ENCODE measurements around the gene BPIFB6.

- no peak for TF ChIP-seq EP300 (IDR thresholded peaks at IDR 0.05; ENCODE audit: borderline replicate concordance)
- no peak for TF ChIP-seq FOXM1 (IDR thresholded peaks at IDR 0.05; ENCODE audit: borderline replicate concordance, low read depth)
- TF ChIP-seq RAD21 (IDR thresholded peaks at IDR 0.05; ENCODE audit: low read depth): no peak
- no peak for TF ChIP-seq NFIC (IDR thresholded peaks at IDR 0.05)
- no peak for TF ChIP-seq CREB1 (IDR thresholded peaks at IDR 0.05; ENCODE audit: low read depth)
- TF ChIP-seq, protein P1, sequence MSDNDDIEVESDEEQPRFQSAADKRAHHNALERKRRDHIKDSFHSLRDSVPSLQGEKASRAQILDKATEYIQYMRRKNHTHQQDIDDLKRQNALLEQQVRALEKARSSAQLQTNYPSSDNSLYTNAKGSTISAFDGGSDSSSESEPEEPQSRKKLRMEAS (IDR thresholded peaks at IDR 0.05): no peak
Measured at GRCh38 chr20:32999603-33000250, 31.7 kb upstream of the BPIFB6 start.
